Measurements from ENCODE around the gene SNX13.
"Not testable (repeated sequence)": the region's sequence is repeated elsewhere in the genome, so short reads cannot be mapped to it uniquely, and the experiment has no call there.

SNX13 gene

DNA sequence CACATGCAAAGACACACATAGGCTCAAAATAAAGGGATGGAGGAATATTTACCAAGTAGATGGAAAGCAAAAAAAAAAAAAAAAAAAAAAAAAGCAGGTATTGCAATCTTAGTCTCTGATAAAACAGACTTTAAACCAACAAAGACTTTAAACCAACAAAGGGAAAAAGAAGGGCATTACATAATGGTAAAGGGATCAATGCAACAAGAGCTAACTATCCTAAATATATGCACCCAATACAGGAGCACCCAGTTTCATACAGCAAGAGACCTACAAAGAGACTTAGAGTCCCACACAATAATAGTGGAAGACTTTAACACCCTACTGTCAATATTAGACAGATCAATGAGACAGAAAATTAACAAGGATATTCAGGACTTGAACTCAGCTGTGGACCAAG is 131.1 kb downstream of the SNX13 start:
- DNase-seq; intact Hi-C loops (cut with DNase I): not testable (repeated sequence)

DNA sequence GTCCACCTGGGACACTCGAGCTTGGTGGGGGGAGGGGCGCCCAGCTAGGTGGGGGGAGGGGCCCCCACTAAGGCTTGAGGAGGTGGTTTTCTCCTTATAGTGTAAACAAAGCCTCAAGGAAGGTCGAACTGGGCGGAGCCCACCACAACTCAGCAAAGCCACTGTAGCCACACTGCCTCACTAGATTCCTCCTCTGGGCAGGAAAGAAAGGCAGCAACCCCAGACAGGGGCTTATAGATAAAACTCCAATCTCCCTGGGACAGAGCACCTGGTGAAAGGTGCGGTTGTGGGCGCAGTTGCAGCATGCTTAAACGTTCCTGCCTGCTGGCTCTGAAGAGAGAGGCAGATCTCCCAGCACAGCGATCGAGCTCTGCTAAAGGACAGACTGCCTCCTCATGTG is 133.1 kb downstream of the SNX13 start:
- no peak for DNase-seq
- intact Hi-C loops (cut with DNase I), result no loop called here

DNA sequence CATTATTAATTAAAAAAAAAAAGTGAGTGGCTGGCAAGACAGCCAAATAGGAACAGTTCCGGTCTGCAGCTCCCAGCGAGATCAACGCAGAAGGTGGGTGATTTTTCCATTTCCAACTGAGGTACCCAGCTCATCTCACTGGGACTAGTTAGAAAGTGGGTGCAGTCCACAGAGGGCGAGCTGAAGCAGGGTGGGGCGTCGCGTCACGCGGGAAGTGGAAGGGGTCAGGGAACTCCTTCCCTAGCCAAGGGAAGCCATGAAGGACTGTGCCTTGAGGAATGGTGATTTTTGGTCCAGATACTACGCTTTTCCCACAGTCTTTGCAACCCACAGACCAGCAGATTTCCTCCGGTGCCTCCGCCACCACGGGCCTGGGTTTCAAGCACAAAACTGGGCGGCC is 133.7 kb downstream of the SNX13 start:
- intact Hi-C loops (cut with DNase I), result no loop called here
- no peak for DNase-seq

DNA sequence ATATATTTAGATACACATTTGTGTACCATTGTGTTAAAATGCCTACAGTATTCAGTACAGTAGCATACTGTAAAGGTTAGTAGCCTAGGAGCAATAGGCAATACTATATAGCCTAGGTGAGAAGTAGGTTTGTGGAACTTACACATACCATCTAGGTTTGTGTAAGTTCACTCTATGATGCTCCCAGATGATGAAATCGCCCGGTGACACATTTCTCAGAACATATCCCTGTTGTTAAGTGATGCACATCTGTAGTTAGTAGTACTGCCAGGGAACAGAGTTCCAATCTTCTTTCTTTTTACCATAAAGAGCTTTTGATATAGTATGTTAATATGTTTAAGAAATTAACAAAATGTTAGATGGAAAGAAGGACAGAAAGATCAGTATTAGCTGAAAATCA is 138.2 kb downstream of the SNX13 start:
- intact Hi-C loops (cut with DNase I), result no loop called here
- DNase-seq, result no peak

DNA sequence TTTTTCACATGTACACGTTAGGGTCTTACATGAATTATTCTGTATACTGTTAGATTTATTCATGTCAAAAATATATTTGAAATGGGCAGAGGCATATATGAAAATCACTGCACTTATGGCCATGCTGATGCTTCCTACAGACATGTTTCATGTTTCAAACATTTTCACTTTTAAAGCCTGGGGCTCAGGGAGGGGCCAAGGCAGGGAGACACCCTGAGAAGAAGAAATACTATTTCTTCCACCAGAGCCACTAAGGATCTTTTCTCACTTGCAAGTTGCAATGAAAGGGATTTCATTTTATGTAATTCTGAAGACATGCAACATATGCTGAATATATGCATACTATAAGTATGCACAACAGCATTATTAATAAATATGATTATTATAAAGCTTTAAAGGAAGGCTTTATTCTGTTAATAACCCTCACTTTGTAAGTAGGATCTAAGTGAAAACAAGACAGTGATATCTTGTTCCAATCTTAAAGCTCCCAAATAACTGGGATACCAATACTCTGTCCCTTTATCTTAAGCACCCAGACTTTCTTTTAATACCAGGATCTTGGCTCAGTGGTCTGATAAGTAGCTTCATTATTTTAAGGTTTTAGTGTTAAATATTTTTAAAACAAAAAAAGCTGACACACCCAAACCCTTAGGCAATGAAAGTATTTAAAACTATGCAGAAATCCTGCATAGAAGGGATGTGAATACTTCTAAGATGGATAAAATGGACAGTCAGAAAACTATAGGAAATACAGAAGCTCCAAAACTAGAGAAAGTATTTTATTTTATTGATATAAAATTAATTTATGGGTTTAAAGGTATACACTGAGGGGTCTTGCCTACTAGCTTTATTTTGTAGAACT is 148.0 kb downstream of the SNX13 start:
- no peak for DNase-seq
- intact Hi-C loops (cut with DNase I), result no loop called here

DNA sequence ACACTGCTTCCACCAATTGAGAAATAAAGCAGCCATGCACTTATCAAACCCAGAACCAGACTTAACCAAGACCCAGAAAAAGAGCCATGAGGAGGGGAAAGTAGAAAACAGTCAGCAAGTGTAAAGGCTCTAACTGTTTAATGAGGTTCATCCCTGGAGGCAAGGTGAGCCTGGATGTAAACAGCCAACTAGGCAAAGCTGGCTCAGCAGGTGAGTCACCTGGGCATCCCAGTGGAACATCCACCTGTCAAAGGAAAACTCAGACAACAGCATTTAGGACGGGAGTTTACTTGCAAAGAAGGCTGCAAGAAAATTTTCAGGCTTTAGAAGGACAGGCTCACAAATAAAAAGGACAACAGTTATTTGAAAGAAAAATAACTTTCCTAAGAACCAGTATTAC is 153.0 kb downstream of the SNX13 start:
- intact Hi-C loops (cut with DNase I), result no loop called here
- no peak for DNase-seq

DNA sequence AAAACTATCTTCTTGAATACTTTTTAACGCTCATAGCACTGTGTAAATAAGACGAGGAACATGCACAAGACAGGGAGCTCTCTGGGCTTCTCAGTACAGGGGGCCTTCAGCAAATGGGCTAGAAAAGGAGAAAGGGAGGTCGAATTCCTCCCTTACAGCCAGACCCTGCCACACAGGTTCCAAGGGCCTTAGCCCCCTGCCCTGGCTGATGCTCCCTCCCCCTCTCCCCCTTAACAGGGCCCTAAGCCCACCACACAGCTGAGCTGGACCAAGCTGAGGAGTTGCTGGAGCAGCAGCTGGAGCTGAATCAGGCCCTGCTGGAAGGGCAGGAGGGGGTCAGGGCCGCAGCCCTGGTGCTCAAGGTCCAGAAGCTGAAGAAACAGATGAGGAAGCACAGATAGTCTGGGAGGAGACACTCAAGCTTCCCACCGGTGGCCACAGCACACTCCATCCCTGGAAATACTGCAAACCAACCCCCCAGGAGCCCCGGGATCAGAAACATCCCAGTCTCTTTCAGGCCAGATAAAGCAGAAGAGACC is 153.9 kb downstream of the SNX13 start:
- no peak for DNase-seq
- intact Hi-C loops (cut with DNase I), result no loop called here

DNA sequence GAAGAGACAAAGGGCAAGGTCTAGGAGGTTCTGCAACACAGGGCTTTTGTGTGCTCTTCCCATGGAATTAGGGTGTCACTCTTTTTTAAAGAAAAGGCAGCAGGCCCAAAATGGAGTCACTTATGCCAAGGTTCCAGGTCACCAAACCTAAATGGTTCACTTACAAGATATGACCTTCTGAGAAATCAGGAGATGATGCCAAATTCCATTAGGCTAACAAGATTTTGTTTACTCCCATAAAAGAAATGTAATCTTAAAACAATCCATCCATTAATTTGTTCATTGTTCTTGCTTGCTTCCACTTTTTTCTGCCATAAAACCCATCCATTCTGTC is 158.1 kb downstream of the SNX13 start:
- DNase-seq, result no peak
- intact Hi-C loops (cut with DNase I), result no loop called here

DNA sequence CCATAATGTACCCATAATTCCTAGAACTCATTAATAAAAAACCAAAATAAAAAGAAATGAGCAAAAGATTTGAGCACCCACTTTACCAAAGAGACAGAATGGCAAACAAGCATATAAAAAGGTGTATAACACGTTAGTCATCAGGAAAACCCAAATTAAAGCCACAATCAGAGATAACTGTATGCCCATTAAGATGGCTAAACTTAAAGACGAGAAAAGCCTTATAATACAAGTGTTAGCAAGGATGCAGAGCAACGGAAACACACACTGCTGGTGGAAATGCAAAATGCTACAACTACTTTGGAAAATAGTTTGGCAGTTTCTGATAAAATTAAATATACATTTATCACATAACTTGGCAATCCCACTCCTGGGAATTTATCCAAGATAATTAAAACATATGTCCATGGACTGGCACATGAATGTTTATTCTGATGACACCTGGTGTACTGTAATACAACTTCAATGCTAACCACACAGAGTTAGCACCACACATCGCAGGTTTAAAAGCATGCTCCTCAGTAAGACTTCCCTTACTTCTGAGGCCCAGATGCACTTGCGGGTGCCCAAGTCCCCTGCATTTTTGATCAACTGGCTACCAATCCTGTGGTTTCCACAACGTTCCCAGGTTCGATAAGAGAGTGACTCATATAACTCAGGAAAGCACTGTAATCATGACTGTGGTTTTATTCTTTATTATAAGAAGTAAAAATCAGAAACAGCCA is 158.6 kb downstream of the SNX13 start:
- intact Hi-C loops (cut with DNase I), result no loop called here
- no peak for DNase-seq

DNA sequence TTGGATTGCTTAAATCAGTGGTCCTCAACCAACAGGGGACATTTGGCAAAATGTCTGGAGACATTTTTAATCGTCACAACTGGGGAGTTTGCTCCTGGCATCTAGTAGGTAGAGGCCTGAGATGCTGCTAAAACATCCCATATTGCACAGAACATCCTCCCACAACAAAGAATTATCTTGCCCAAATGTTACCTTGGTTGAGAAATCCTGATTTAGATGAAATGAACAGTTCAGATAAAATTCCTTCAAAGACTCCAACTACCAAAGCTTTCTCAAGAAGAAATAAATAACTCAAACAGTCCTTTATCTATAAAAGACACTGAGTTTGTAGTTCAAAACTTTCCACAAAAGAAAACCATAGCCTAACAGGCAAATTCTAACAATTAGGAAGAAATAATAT is 160.9 kb downstream of the SNX13 start:
- intact Hi-C loops (cut with DNase I), result loop anchor here (10.0 kb wide), 1 partner anchor 565 kb away; no protein-coding TSS in a partner anchor
- no peak for DNase-seq

DNA sequence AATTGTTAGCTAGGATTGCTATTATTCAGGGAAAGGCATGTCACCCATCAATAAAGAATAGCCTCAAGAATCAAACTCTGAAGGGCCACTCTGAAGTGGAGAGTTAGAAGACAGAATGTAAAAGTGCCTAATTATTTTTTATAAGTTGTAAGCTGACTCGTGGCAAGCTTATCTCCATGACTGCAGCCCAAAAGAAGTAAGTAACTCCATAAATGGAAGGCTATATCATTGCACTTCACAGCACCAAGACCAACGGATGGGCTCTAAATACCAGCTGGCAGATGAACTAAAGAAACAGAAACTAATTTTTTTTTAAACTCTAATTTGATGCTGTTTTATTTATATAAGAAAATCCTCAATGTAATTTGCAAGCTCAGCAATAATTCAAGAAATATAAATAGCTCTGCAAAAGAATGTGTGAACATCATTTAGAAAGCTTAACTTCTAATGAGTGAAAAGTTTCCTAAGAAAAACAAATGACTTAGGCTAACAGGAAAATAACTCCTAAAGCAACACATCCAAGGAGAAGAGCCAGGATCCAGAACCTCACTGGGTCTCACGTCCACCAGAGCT is 165.5 kb downstream of the SNX13 start:
- DNase-seq, result no peak
- intact Hi-C loops (cut with DNase I), result loop anchor here (10.0 kb wide), 1 partner anchor 570 kb away; no protein-coding TSS in a partner anchor

DNA sequence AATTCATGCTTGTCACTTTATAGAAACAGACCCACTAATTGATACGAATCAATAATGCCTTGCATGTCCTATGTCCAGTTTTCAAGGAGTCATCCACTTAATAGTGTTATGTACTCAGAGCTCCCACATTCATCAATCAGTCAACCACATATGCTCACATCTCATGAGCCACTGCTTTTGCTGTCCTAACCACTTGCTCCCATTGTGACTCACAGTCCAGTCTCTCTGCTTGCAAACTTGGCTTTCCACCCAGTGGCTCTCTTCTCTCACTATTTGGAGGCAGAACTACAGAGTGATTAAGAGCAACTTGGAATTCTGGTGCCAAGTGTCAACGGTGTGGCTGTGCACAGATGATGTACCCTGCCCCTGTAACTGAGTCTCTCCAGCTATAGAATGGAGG is 166.0 kb downstream of the SNX13 start:
- intact Hi-C loops (cut with DNase I), result loop anchor here (10.0 kb wide), 1 partner anchor 571 kb away; no protein-coding TSS in a partner anchor
- DNase-seq, result no peak

DNA sequence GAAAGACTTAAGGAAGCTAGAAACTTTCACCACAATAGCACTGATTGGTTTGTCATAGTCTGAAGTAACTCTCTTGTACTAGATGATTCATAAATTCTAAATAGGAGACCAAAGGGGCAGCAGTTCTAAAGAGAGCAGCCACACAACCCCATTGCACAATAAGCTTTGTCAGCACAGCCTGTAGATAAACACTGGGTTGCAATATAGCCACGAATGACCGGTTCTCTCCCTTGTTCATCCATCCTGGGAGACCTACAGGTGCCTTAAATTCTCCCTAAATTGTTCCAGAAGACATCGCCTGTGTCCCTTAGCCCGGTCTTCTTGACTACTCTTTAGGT is 167.0 kb downstream of the SNX13 start:
- intact Hi-C loops (cut with DNase I), result loop anchor here (10.0 kb wide), 1 partner anchor 572 kb away; no protein-coding TSS in a partner anchor
- peak in 1 of 42 donors; percentile 25 for DNase-seq

DNA sequence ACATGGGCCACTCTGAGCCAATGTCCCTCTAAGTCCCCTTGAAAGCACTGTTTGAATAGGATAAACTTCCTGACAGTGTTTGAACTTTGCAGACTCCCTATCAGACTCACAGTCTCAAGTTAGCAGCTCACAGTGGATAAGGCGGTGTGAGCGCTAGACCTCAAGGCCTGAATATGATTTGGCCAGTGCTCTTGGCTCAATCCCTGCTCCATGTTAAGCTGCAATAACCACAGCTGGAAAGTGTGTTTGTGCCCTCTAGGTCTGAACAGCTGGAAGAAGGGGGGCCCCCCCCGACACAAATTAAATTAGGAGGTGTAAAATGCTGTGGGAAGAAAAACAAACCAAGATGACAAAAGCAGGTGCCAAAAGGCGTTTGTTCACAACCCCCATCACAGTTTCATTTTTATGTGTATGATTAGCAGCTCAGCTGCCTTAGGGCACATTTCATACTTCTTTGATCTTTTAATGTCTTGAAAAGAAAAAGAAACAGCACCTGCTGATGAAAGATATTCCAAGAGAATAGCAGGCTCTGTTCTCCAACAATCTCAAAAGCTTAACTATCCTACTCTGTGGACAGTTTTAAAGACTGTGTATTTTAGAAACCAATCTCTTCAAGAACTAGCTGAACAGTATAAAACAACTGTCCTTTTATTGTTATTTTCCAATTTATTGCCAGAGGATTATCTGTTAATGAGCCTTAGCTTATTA is 167.6 kb downstream of the SNX13 start:
- intact Hi-C loops (cut with DNase I), result loop anchor here (10.0 kb wide), 1 partner anchor 572 kb away; no protein-coding TSS in a partner anchor
- DNase-seq, result no peak

DNA sequence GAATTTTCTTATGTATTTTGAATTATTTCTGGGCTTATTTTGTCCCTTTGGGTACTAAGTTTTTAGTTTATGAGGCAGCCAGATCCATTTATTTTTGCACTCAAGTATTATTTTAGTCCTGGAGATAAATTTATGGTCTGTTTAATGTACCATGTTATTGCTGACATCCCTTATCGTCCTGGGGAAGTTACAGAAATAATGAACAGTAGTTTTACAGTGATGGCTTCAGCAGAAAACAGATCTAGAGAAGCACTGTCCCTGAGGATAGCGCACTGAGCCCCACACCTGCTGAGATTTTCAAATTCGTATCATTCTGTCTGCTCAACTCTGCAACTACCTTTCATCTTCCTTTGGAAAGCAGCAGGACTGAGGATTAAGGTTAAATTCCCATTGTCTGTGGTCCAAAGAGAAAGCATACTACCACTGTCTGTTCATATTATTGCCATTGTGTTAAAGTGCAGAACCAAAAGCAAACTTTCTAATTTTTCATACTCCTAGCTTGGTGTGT is 168.3 kb downstream of the SNX13 start:
- intact Hi-C loops (cut with DNase I), result loop anchor here (10.0 kb wide), 1 partner anchor 573 kb away; no protein-coding TSS in a partner anchor
- no peak for DNase-seq

DNA sequence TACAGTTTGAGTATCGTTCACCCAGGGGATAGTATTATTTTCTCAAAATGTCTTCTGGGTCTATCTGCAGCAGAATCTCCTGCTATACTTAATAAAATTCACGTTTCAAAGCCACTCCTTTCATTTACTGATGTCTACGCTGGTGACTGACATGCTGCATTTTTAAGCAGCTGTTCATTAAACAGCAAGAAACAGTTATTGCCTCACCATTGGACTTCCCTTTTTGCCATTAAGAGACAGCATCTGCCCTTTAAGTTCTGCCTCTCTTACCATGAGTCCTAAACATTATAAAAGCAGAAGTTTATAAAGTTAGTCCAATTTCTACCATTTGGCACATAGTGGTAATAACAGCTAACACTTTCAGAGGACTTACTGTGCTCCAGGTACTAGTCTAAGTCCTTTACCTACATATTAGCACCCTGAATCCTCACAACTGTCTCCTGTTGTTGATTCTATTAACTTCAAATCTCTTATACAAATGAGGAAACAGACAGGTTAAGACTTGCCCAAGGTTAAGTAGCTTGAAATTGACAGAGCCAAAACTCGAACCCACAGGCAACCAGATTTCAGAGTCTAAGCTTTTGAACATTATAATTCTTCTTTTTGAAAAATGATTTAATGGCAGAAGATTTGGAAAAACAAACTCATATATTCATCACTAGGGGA is 169.5 kb downstream of the SNX13 start:
- intact Hi-C loops (cut with DNase I), result loop anchor here (10.0 kb wide), 1 partner anchor 574 kb away; no protein-coding TSS in a partner anchor
- no peak for DNase-seq

DNA sequence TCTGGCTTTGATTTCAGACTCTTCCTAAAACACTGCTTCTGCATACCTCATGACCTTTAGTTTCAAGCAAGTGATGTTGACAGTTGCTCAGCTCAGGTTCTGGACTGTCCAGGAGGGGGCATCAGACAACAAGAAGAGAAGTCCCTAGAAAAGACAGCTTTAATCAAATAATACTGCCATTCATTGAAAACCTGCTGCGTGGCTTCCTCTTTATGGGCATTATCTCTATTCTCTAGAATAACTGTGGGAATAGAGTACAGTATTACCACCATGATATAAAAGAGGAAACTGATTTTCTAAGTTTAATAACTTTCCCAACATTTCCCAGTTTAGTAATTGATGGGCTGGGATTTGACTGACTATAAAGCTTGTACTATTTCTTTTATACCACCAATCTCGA is 170.4 kb downstream of the SNX13 start:
- intact Hi-C loops (cut with DNase I), result loop anchor here (10.0 kb wide), 1 partner anchor 575 kb away; no protein-coding TSS in a partner anchor
- peak; percentile 10 to 87 (median 64) for DNase-seq

DNA sequence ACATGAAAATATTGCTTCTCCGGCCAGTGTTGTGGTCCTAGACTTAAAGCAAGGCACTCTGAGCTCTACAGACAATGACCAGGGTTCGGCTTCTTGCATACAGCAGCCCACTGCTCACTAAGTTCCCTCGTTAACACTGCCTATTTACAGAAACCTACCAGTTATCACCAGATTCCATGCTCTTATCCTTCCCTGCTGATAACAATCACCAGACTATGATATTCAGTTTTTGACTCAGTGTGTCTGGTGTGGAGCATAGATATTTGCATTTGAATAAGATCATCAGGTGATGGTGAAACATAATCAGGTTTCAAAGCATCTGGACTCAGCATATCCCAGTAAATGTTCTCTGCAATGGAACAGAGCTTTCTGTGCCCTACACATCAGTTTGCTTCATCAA is 182.3 kb downstream of the SNX13 start:
- no peak for DNase-seq

More for the DNA sequence above, 182.3 kb downstream of the SNX13 start:
- intact Hi-C loops (cut with DNase I), result no loop called here
